CD1c-positive myeloid dendritic cell (primary cell): ENCODE results near the gene TRMT2B.
"Not testable (repeated sequence)": the region's sequence is repeated elsewhere in the genome, so short reads cannot be mapped to it uniquely, and the experiment has no call there.

Experiments
- DNase-seq: peaks from one replicate; pipeline ENCODE4 v3.0.0-alpha.2; 2016; ENCODE audit errors: extremely low spot score

TRMT2B gene, protein sequence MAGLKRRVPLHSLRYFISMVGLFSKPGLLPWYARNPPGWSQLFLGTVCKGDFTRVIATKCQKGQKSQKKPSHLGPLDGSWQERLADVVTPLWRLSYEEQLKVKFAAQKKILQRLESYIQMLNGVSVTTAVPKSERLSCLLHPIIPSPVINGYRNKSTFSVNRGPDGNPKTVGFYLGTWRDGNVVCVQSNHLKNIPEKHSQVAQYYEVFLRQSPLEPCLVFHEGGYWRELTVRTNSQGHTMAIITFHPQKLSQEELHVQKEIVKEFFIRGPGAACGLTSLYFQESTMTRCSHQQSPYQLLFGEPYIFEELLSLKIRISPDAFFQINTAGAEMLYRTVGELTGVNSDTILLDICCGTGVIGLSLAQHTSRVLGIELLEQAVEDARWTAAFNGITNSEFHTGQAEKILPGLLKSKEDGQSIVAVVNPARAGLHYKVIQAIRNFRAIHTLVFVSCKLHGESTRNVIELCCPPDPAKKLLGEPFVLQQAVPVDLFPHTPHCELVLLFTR

DNA sequence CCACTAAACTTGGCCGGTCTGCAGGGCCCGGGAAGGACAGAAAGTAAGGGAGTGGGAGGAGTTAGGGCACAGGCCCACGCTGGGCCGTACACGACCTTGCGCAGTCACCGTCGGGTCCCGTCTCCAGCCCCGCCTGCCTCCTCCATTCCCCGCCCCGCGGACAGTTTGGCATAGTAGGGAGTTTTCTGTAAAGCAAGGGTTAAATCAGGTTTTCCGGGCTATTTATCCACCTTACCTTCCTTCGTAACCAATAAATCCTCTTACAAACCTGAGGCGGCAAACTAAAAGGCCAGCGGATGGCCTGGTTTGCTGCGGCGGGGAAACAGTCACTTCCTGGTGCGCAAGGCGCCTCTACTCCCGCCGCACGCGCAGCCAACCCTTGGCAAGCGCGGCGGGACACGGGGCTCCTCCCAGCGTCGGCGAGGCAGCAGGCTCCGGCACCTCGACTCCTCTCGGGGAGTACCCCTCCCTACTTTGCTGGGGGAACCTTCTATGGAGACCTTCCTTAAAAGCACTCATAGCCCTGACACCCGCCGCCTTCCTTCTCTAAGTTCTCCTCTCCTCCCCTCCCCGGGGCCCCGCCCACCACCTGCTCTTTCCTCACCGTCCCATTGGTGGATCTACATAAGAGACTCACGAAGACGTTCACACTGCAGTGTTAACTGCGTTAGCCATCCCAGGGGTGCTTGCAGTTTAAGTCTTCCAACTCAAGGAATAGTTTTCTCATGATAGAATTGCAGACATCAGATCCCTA is at the start of gene TRMT2B:
Gene TRMT2B, minus strand, starts transcription at position 563 of the 754 bp plus-strand sequence. CDS start 9,822 bp downstream, outside the sequence.
- peak; percentile 82 for DNase-seq

DNA sequence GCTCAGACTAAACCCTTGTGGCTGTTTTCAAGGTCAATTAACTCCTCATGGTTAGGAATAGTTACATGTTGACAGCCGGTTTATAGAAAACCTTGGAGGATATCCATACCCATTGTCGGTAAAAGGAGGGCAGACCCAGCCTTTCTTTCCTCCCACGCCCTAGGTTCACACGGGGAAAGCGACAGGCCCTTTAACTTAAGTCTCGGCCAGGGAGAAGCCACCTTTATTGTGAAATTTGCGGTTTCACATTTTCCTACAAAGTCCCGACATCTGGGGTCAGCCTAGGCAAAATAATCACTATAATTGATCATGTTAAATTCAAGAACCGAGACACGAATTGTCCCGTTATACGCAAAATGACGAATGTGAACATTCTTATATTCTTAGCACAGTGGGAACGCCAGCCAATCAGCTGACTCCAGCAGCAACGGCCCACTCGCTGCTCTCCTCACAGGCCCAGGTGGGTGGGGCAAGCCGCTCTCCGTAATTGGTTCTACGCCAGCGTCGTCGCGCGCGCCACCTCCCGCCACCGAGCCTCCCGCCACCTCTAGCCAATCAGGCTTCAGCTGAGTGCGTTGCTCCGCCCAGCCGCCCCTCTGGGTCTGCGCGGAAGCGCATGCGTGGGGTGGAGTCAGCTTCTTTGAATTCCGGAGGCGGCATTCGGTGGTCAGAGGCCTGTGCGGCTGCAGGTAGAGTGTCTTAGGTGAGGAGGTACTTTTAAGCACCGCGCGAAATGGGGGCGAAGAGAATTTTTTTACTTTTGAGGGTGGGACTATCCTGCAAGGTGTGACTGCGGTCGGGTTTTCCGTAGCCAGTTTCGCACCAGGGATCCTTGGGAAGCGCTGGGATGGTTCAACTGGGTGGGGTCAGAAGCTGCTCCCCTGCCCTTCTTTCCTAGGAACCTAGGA is 45.9 kb upstream of the TRMT2B start, which contains the start of gene CENPI:
Gene CENPI, plus strand, starts transcription at position 659 of the 908 bp plus-strand sequence. CDS start 2,867 bp downstream, outside the sequence.
- peak; percentile 94 for DNase-seq

DNA sequence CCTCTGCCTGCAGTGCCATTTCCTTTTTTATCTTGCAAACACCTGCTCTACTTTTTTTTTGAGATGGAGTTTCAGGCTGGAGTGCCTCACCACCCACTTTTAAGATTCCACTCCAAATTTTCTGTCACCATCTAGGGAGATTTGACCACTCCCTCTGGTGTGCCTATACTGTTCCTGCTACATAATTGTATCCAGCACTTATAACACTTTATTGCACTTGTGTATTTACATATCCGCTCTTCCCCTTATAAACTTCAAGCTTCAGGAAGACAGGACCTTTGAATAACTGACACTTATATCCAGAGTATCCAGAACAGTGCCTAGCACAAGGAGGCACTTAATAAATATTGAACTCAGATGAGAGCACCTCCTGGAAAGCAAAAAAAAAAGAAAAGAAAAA is 39.9 kb upstream of the TRMT2B start:
- DNase-seq = no peak

DNA sequence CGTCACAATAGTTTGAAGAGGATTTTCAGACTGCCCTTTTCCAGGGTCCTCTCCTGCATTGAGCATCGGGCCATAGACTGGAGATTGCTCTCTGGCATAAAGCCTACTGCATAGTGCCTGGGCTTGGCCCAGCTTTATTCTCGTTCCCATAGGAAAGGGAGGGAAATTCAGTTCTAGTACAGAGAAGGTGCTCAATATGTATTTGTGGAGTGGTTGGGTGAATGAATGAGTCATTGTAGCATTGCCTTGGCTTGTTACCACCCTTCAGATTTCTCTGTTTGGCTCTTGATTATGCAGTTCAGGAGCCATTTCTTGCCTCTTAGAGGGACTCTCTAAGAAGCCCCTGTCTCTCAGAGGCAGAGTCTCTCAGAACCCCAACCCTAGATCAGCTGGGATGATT is 29.3 kb upstream of the TRMT2B start:
- DNase-seq = no peak

DNA sequence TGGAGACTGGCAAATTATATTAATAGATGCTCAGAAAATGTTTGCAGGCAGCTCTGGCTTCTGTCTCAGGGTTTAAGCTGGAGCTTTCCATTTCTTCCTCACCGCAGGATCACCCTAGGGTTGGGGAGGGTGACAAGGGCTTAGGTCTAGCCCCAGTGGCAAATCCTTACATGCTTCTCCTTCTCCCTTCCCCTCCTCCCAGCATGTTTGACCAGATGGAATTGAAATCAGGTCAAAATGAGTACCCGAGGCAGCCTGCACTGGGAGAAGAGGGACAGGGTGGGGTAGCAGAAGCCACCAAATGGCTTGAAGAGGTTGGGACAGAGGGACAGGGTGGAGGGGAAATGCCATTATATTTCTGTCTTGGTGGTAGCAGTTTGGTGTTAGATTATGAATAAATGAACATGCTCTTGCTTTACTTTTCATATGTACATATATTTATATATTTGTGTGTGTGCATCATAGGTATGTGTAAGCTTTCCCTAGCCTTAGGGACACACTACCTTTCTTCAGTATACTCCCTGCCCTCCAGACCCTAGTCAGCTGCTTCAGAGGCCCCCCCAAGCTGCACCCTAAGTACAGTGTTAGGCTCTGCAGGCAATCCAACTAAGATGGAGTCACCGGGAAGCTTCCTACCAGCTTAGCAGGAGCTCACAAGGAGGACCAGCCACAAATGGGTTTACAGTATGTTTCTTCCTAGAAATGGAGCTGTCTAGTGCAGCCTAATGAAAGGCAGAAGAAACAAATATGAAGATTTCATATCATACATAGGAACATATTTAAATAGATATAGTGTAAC is 28.6 kb upstream of the TRMT2B start:
- DNase-seq = no peak

DNA sequence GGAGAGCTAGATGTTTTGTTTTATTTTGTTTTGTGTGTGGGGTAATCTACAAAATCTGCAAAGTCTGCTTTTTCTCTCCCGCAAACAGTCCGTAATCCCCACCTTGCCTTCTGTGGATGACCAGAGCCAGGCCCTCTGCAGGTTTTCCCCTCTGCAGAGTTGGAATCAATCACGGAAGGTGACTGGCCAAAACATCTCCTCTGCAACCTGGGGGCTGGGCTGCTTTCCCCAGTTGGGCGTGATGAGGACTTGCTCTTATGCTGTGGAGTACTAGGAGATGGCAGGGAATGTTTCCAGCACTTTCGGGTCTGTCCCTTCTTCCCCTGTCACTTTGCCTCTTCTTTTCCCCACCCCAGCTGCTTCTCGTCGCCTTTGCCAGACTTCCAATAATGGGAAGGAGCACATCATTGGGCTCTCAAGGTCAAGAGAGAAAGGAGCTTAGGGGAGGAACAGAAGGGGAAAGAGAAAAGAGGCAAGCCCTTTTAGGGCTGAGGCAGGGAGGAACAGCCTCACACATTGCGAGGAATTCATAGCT is 27.9 kb upstream of the TRMT2B start:
- DNase-seq = no peak

DNA sequence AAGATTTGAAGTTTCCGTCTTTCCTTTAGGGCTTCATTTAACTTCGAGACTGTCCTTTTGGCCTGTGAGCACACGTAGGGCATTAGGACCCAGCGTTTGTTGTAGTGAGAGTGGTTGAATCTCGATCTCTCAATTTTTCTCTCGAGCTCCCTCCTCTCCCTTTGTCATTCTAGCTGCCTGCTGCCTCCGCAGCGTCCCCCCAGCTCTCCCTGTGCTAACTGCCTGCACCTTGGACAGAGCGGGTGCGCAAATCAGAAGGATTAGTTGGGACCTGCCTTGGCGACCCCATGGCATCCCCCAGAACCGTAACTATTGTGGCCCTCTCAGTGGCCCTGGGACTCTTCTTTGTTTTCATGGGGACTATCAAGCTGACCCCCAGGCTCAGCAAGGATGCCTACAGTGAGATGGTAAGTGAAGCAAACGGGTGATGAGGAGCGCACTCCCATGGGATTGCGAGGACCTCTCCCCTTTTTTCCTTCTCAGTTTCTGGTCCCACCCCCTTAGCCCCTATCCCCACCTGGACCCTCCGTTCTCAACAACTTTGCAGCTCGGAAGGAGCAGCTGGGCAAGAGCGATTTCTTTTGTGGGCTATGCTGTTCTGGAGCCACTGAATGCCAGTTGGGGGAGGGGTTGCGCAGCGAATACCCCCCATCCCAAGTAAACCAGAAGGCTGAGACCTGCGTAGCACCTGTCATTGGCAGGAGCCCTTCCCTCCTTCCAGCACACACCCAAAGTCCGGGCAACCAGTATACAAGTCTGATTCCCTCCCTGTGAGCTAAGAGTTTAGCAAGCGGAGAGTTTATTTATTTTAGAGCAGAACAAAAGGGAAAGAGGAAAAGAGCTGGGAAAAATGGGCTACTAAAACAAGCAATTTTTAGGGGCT is 27.0 kb upstream of the TRMT2B start, which contains the start of gene TMEM35A:
Gene TMEM35A, plus strand, starts transcription at position 164 of the 883 bp plus-strand sequence. Its CDS starts 124 bp downstream, at position 288.
- DNase-seq = no peak

DNA sequence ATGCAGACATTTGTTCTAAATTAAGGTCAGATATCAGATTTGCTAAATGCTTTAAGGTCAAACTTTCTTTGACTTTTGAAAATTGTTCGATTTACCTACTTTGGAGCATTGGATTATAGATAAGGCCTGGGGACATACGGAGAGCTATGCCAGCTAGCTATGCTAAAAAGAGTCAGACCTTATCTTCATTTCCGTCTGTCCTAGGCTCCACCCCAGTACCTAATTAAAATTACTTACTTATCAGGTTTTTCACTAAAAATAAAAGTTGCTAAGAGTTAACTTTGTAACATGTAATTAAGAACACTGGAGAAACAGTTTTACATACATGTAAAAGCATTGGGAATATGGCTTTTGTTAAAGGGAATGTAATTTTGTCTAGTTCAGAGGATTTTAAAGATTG is 19.7 kb upstream of the TRMT2B start:
- no peak for DNase-seq

DNA sequence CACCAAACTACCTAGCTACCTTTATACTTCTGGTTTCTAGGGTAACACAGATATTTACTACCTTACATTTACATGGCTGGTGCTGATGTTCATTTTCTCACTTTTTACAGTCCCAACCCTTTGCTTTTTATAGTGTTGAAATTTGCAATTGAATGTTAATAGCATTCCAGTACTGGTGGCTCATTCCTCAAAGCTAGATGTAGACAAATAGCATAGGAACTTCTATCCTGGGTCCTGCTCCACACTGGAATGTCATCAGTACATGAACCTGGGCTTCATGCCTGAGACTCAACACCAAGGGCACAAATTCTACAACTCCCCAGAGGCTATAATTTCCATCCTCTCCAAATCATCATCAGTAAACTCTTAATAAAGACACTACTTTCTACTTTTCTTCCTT is 10.3 kb upstream of the TRMT2B start:
- no peak for DNase-seq

DNA sequence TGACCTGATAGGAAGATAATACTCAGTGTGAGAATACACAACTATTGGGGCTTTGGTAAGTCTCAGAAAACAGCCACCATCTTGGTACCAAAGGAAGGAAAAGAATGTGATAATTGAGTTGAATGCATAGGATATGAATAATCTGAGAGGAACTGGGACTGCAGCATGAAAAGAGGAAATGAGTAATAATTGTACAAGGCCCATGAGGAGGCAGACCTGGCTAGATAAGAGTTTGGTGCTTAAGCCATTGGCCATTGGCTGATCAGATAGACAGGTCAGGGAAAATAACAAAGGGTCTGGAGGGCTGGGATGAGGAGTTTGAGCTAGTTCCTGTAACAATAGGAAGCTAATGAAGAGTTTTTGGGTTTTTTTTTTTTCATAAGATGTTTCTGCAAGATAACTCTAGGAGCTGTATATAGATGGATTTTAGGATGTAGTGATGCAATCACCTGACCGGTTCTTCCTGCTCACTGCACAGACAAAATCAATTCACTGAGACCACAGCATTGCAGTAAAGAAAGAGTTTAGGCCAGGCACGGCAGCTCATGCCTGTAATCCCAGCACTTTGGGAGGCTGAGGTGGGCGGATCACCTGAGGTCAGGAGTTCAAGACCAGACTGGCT is 5.3 kb upstream of the TRMT2B start:
- peak; percentile 19 for DNase-seq

DNA sequence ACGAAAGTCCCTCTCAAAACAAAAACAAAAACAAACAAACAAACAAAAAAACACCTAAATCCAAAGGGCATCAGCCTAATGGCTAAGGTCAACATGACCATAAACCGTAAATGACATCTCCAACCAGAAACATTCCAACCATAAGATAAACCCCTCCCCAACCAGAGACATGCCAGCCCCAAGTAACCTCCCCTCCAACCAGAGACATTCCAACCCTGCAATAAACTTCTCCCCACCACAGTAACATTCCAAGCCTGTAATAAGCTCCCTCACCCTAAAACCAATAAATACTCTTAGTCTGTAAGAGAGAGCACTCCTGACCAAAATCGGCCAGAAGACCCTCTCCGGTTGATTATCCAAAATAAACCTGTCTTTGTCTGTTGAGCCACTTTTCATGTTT is 4.6 kb upstream of the TRMT2B start:
- DNase-seq = not testable (repeated sequence)

DNA sequence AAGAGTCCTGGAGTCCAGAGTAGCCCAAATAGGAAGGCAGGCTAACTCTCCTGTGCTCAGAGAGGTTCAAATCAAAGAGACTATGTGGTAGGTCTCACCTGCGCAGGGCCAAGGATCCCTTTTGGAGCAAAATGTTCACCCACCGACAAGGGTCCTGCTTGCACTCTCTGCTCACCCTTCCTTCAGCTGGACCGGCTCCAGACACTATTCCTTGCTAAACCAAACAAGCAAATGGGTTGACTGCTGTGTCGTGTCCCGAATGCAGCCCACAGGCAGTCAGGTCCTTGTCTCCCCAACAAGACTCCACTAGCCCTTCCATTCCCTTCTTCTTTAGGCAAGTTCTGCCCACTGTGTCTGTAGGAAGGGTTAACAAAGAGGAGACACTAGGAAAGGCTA is 760 bp downstream of the TRMT2B start:
- DNase-seq = no peak

DNA sequence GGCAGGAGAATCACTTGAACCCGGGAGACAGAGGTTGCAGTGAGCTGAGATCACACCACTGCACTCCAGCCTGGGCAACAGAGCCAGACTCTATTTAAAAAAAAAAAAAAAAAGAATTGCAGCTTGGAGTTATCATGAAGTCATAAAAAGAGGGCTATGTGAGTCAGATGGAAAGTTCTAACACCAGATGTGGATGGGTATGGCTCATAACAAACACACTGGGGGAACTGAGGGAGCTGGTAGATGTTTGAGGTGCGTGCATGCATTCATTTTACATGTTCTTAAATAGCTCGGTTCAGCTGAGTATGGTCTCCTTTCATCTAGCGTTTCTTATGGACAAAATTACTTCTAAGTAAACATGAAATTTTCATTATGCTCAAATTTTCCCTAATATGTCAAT is 11.7 kb downstream of the TRMT2B start:
- DNase-seq = no peak

DNA sequence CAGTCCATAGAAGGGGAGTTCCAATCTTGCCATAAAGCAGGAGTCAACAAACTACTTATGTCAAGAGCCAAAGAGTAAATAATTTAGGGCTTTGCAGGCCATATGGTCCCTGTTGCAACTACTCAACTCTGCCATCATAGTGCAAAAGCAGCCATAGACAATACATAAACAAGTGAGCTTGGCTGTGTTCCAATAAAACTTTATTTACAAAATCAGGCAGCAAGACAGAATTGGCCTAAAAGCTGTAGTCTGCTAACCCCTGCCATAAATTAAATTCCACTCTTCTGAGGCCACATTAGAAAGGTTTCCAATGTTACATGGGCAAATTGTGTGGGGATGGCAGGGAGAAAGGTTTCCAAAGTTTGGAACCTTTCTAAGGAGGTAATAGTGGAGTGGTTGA is 14.7 kb downstream of the TRMT2B start:
- no peak for DNase-seq

DNA sequence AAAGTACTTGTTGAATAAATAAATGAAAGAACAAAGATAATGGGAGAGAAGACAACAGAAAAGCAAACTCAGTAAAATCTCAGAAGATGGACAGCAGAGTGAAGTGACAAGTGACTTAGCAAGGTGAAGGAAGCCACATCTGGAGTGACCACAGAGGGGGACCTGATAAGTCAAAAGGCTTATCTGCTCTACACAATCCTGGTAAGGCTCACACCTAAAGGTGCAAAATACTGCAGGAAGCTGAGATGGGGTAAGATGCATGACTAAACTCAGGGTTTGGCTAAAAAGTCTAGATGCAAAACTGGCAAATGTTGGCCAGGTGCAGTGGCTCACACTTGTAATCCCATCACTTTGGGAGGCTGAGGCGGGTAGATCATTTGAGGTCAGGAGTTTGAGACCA is 22.2 kb downstream of the TRMT2B start:
- no peak for DNase-seq

DNA sequence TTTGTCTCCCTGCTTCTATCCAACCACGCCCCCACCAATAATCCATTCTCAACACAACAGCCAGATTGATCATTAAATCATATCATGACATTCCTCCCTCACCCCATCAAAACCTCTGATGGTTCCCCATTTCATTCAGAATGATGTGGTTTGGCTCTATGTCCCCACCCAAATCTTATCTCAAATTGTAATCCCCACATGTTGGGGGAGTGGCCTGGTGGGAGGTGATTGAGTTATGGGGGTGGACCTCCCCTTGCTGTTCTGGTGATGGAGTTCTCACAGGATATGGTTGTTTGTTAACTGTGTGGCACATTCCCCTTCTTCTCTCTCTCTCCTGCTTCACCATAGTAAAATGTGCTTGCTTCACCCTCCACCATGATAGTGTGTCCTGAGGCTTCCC is 23.3 kb downstream of the TRMT2B start:
- no peak for DNase-seq

DNA sequence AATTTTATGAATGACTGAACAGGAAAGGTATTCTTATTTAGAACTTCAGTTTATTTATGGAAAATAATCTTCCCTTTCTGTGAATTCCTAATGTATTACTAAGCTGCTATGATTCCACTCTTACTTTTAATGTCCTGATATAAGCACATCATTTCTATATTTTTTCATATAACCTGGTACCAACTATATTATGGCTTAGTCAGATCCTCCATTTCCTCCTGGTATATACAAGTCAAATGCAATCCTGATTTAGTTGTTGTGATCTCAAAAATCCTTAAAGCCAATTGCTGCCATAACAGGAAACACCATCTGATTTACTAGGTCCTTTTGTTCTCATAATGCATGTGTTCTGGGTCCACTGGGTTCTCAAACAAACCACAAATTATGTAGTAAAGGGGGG is 26.8 kb downstream of the TRMT2B start:
- no peak for DNase-seq

DNA sequence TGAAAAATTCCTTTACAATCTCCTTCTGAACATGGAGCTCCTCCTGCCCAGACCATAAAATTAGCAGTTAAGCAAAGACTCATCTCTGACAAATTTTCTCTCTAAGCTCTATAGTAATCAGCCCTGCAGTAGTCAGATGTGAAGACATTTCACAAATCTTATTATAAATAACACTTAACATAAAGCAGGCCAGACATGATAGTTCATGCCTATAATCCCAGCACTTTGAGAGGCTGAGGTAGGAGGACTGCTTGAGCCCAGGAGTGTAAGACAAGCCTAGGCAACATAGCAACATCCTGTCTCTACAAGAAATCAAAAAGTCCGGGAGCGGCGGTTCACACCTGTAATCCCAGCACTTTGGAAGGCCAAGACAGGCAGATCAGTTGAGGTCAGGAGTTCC is 29.9 kb downstream of the TRMT2B start:
- no peak for DNase-seq

DNA sequence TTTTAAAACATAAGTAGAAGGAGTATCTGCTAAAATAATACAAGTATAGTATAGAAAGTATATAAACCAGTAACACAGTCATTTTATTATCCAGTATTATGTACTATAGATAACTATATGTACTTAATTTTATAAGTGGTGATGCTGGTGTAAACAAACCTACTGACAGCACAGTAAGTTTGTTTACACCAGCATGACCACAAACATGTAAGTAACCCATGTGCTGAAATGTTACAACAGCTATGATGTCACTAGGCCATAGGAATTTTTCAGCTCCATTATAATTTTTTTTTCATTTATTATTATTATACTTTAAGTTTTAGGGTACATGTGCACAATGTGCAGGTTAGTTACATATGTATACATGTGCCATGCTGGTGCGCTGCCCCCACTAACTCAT is 39.9 kb downstream of the TRMT2B start:
- not testable (repeated sequence) for DNase-seq
